GM18517 (cell line): ENCODE results near the gene IP6K3.

Source experiments
- ATAC-seq: cut with Tn5 transposase; IDR thresholded peaks from one replicate; pipeline ENCODE4 v1.9.1; 2021; ENCODE audit warnings: mild to moderate bottlenecking, moderate library complexity; ENCODE audit not compliant: unreplicated experiment

The IP6K3 gene

DNA sequence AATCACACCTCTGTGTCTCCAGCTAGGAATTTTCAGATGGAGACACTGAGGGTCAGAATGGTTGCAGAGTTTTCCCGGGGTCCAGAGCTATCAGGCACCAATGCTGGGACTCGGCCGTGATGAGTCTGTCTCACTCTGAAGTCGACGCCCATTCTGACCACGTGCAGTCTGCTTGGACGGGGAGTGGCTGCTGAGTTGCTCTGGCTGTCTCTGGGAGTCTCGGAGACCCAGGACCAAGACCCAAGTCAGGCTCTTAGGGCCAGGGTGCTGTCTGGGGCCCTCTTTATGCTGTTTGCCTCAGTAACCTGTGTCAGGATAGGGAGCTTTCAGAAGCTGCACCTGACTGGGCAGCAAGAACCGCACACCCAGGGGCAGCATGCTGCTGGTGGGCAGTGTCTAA, 4.6 kb downstream of the IP6K3 start:
- no peak for ATAC-seq

DNA sequence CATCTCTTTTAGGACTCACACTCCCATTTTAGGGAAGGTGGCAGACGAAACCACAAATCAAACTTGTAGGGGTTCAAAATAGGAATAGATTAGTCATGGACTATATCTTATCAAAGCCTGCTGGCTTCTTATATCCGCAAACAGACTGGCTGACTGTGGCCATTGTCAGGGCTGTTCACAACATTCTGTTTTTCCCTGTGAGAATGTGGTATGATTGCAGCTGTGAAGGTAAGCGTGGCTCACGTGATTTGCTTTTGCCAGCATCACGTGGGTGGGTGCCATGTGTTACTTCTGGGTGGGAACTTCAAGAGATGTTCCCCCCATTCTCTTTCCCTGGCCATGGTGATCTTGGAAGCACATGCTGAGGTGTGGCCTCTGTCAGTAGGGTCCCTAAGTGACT, 5.9 kb downstream of the IP6K3 start:
- ATAC-seq, result no peak

DNA sequence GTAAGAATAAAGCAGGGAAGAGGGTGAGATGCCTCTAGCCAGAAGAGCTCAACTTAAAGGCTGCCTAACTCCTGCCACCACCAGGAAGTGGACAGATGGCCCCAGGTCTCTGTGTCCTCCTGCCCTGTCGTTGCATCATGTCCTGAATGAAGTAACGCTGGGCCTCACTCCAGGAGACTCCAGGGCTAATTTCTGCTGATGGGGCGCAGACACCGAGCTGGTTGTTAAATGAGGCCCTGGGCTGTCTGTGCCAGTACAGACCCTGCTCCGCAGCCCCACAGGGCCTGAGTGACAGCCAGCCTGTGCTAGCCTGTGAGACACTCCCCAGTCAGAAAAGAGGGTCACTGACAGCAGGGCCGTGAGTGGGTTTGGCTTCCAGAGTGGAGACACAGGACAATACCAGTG, 6.5 kb downstream of the IP6K3 start:
- no peak for ATAC-seq

DNA sequence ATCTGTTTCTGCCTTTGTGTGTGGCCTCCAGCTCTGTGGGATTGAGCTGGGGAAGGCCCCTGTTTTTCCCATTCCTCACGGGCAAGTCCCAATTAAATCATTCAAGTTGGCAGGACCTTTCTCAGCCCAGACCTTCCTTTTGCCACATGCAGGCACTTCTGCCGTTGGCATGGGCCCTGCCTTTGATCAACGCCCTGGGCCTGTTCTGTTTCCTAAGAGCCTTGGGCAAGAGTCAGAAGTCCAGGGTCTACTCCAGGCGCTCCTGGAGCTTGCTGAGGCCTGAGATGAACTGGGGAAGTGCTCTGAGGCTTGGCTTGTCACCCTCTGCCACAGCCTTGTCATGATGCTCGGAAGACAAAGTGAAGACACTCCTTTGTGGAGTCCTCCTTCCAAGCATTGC, 7.1 kb downstream of the IP6K3 start:
- no peak for ATAC-seq

DNA sequence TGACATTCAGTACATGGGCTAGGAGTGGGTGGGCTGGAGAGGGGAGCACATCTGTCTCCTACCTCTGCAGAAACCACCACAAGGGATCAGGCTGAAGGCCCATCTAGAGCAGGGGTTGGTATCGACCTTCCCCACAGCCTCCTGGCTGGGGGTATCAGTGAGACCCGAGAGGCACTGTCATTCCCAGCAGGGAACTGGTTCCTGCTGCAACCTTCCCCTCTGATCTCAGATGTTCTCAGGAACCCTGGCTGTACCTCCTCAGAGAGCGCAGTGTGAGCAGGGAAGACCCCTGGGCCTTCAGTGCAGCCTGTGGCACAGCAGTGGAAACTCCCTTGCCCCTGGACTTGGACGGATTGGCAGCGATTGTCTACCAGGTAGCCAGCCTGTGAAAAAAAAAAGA, 7.8 kb downstream of the IP6K3 start:
- no peak for ATAC-seq

DNA sequence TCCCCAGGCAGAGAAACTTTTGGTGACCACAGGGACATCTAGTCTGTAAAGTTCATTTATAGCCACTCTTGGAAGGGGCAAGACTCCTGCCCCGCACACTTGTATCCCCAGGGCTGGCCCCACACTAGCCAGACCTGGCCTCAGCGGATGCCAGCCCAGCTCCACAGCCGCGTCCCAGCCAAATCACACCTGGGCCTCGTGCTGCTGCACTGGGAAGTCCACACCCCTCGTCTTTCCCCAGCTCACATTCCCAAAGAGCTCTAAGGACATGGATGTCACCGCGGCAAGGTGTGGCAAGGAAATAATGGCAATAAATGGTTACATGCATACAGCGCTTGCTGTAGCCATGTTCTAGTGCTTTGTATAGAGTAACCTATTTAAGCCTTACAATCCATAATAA, 8.6 kb downstream of the IP6K3 start:
- no peak for ATAC-seq

DNA sequence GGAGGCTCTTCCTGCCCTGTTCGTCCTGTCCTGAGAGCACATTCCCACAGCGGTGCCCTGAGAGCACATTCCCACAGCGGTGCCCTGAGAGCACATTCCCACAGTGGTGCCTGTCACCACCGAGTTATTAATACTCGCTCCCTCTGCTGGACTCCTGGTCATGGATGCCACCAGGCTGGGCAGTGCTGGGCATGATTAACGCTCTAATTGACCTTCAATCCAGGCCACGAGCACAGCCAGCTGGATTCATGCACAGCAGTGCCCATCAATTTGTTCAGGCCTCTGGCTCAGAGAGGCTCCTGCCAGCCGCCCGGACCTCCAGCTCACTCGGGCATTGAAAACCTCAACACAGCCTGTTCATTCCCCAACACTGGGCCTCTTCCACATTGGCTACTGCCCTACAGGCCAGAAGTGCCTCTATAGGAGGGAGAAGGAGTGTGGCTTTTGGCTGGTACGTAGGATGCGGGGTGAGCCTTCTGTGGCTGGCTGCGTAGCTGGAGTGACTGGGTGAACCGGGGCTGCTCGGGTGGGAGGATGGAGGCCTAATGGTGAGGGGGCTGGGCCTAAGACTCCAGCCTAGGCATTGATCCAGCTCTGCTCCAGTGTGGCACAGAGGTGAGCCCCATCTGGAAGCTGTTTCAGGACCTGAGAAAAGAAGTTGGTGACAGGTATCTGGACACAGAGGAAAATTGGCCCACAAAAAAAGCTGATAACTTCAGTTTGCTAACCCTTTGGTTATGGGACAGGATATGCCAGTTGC, 9.3 kb downstream of the IP6K3 start:
- ATAC-seq, result no peak

DNA sequence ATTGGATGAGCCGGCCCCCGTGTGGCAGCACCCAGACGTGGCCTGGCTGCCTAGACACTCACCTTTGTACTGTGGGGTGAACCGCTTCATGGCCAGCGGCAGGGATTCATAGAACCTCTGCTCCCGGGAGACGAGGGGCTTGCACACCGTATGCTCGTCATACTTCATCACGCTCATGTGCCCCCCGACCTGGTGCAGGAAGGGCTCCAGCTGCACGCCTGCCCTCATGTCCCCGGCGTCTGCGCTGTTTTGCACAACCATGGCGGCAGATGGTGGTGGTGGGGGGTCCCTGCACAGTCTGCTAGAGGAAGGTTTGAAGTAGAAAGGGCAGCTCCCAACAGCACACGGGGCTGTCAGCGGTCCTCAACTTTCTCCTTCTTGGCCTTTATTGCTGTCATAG, 11.5 kb downstream of the IP6K3 start:
- ATAC-seq, result no peak

DNA sequence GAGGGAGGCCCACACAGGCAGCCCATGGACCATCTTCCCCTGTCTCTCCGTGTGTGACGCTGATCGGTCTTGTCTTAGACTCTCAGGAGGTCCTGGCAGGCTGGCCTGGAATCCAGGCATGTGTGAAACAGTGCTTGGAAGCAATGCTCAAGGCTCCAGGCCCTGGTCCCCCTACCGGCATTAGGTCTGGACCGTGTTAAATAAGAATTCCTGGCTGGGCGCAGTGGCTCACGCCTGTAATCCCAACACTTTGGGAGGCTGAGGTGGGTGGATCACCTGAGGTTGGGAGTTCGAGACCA, 13.0 kb downstream of the IP6K3 start:
- no peak for ATAC-seq

DNA sequence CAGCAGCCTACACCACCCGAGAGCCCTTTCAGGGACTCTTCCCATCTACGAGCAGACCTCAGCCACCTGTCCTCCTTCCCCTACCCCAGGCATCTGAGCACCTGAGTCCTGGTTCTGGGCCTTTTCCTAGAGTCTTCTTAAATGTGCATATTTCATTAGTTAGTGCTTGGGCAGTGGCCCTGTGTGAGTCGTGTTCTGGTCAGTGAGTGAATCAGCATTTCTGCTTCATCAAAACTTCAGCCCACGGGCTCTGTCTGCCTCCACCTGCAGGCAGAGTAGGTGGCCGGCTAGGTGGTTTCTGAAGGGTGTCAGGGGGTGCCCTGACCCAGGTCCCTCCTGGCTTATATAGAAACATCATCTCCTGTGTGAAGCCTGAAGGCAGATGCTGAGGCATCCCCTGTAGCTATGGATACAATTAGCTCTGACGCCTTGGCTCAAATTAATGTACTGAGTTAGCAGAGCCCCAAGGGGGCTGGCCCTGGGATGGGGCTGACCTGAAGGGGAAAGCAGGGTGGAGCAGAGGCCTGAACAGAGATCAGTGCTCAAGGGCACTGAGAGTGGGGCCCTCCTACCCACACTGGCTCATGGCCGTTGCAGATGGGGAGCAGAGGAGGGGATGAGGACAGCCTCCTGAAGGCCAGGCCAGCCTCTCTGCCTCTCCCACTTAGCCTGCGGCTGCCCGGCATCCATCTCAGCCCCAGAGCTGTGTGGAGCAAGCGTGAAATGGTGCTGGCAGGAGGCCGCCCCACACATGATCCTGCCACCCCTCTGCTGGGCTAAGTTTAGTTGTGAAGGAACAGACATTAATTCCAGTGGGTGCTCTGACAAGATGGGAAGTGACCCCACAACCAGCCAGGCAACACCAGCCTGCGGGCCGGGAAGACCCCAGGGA, 13.6 kb downstream of the IP6K3 start:
- ATAC-seq, result no peak

DNA sequence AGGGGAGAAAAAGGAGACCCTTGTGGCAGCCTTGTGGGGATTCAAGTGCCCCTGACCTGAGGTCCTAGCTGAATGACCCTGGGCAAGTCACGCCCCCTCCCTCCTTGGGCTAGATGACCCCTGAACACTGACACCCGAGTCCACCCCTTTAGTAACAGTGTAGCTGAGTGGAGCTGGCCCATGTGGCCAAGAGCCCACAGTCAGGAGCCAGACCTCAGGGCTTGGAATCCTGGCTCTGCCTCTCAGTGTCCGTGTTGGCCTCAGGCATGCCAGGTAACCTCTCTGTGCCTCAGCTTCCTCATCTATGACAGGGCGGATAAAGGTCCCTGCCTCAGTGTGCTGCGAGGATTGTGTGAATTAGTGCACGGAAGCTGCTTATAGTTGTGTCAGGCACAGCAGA, 14.3 kb downstream of the IP6K3 start:
- no peak for ATAC-seq

DNA sequence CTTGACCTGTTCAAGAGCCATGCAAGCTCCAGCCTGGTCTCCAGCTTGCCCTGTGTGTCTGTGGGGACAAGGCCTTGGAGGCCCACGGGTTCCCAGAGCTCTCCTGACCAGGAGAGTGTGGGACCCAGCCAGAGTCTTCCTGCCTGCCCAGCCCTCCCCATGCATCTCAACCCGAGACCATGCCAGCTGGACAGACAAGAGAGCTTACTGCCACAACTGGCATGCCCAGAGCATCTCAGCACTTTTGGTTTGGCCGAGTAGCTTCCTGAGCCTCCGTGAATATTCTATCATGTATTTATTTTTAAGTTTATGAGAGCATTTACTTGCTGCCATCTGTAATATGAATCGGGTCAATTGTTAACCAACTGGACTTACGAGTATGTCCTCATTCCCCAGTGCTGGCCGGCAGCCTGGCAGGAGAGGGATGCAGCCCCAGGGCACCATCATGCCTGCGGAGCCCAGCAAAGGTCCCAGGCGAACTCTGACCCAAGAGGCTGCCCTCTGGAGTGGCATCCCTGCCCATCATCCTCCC, 14.9 kb downstream of the IP6K3 start:
- no peak for ATAC-seq

DNA sequence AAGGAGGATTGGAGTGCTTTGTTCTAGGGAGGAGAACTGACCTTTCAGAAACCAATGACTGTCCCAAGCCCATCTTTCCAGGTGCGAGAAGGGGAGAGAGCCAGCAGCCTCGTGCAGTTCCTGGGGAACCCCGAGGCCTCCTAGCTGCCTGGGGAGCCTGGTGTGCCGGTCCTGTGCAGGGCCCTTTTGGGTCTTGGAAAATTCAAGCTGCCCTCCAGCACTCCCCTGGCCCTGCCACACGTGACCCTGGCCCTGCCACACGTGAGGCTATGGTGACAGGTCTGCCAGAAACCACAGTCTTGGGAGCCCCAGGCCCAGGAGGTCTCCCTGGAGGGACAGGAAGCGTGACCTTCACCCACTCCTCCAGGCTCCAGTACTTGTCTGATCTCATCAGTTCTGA, 15.7 kb downstream of the IP6K3 start:
- ATAC-seq, result no peak

DNA sequence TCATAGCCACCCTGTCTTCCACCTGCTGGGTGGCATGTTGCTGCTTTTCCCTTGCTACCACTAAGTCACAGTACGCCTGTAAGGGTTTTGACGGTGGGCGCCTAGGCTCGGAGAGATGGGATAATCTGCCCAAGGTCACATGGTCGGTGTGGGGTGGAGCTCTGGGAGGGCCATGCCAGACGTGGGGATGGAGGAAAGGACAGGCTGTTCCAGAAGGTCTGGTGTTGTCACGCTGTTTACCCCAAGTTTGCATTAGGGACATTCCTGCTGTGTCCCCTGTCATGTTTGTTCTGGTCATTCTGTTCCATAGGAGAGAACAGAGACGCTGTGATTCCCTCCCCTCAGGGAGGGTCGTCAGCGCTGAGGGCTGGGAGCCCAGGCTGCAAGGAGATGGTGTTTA, 16.1 kb downstream of the IP6K3 start:
- no peak for ATAC-seq

DNA sequence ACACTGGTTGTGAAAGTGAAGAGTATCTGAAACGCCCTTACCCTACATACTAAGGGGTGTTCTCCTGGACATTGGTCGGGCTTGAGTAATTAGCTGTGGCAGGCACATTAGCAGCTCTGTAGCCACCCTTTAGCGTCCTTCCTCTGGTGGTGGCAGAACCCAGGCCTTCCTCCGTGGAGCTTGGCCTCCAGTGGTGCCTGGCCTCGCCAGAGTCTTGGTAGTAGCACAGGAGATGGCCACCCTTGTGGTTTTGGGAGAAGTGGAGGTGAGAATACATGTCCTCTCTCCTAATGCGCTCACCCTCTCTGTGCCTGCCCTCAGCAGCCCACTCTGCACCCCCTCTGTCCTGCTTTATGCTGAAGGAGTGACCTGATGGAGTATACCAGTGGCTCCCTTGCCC, 17.6 kb downstream of the IP6K3 start:
- ATAC-seq, result no peak

DNA sequence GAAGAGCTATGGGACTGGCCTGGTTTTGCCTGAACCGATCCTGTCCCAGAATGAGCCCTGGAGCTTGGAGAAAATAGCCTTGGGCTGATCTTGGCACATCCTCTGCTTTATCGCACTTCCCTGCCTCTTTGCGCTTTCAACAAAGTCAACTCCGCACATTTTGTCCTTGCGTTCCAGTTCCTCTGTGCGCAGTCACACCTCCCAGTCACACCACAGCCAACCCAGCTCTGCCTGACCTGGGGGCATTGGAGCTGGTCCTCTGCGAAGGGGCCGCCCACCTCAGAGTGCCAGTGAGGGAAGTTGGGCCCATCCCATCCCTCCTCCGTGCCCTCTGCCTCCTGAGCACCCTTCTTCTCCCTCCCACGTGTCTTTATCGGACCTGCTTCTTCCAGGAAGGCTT, 18.3 kb downstream of the IP6K3 start:
- ATAC-seq, result no peak

DNA sequence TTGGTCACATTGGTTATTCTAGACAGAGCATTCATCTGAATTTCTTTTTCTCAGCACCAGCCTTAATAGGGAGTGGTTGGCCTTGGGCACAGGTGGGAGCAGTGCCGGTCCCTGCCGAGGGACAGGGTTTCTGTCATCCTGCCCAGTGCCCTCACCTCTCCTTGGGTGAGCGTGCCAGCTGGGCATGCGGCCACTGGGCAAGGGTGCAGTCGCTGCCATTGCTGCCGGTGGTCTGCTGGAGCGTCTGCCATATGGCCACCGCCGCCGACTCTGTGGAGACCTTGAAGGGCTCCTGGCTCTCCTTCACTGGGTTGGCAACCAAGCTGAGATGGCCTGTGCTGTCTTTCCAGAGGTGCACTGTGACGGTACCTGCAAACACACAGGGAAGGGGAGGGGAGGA, 18.8 kb downstream of the IP6K3 start:
- no peak for ATAC-seq

DNA sequence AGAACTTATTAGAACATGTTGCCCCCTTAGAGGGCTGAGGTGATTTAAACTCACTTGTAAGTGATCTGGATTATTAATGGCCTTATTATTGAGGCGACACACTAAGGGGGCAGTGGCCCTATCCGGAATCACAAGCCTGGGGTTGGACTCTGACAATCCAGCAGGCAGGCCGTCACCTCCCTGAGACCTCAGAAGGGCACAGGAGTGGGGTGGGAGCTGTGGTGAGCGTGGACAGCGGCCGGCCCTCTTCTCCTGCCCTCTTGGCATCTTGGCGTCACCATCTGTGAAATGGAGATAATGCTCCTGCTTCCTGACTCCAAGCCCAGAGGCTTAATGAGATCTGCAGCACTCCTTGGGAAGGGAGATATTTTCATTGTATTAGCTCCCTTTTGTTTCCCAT, 19.6 kb downstream of the IP6K3 start:
- no peak for ATAC-seq

DNA sequence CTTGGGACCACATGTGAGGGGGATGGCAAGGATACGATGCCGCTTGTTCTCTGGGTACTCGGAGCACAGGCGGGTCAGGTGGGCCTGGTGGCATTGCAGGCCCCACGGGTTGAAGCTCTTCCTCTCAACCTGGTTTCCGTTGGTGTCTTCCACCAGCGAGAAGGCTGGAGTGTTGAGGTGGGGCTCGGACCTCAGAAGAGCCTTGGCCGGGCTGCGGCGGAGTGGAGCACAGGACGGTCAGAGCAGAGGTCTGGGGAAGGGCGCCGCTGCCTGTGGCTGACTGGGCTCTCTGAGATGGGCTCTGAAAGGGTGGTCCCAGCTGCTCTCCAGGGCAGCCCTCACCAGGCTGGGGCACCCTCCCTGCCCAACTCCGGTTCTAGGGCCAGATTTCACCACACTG, 20.0 kb downstream of the IP6K3 start:
- ATAC-seq, result no peak

DNA sequence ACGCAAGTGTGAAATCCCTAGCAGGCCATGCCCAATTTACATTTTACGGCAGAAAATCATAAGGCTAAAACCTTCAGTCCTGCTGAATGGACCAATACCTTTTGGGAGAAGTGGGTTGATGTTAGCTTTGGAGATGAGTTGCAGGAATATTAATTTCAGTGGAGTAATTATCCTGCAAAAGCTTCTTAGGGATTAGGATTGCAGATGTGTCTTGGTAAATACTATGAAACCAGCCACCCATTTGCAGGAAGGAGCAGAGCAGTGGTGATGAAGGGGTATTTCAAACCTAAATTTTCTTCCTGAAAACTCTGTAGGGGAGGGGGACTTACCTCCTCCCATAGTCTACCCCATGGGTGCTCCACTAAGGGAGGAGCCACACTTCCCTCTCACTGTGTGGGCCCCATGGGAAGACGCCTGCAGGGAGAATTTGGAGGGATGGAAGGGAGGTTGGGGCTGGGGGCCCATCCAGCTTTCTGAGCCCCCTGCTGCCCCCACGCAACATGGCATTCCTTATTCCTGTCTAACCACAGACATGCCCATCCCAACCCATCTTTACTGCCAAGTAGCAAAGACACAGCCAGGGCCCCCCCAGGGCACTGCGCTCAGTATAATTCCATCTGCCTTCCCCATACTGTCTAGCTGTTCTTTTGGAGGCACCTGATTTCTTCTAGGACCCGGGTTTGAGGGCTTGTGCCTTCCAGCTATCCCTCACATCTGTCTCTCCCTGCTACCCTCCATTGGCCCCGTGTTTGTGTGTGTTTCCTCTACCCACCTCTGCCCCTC, 20.6 kb downstream of the IP6K3 start:
- ATAC-seq, result no peak

DNA sequence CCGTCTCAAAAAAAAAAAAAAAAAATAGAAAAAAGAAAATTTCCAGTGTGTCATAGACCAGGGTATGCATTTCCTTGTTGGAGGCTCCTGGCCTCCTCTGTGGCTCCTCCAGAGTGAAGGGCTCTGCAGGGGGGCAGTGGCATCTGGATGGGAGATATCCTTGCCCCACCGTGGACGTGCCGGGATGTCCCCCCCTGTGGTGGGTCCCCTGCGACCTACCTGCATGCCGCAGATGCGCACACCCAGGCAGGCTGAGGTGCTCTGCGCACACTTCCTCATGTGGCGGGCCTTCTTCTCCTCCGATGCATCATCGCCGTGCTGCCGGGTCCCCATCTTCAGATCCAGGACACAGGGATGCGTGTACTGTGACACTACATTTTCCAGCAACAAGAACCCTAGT, 21.5 kb downstream of the IP6K3 start:
- no peak for ATAC-seq
